SK-N-SH treated with all-trans-retinoic acid at 6 μM for 48 hours (cell line): ENCODE results near the gene CFAP20DC.

Source experiments
- ARNTL ChIP-seq: fragments of 450-650 bp; formaldehyde crosslinking; IDR thresholded peaks from 2 replicates; pipeline ENCODE4 v1.5.0; 2020; ENCODE audit warnings: low read depth, mild to moderate bottlenecking, moderate library complexity, borderline replicate concordance
- BACH2 ChIP-seq: fragments of 250-450 bp; sonication (Bioruptor Pico); IDR thresholded peaks from 2 replicates; pipeline ENCODE4 v1.9.0; 2021; ENCODE audit warnings: mild to moderate bottlenecking, borderline replicate concordance
- CREB5 ChIP-seq: fragments of 250-450 bp; sonication (Bioruptor Pico); IDR thresholded peaks from 2 replicates; pipeline ENCODE4 v1.5.1; 2020; ENCODE audit warnings: low read depth, mild to moderate bottlenecking, moderate library complexity
- CSRNP3 ChIP-seq: fragments of 250-450 bp; sonication (Bioruptor Pico); IDR thresholded peaks from 2 replicates; pipeline ENCODE4 v1.5.1; 2021; ENCODE audit warnings: mild to moderate bottlenecking, moderate library complexity
- RARB ChIP-seq: fragments of 250-450 bp; sonication (Bioruptor Pico); IDR thresholded peaks from 2 replicates; pipeline ENCODE4 v1.8.0; 2021; ENCODE audit warnings: mild to moderate bottlenecking, moderate library complexity
- TCF4 ChIP-seq: fragments of 250-450 bp; sonication (Bioruptor Pico); IDR thresholded peaks from 2 replicates; pipeline ENCODE4 v1.8.0; 2021; ENCODE audit warnings: mild to moderate bottlenecking, moderate library complexity, borderline replicate concordance
- TSHZ2 ChIP-seq: fragments of 250-450 bp; sonication (Bioruptor Pico); IDR thresholded peaks from 2 replicates; pipeline ENCODE4 v1.5.0; 2020; ENCODE audit warnings: mild to moderate bottlenecking, moderate library complexity
- ZFP3 ChIP-seq: fragments of 250-450 bp; sonication (Bioruptor Pico); IDR thresholded peaks from 2 replicates; pipeline ENCODE4 v1.5.0; 2020; ENCODE audit warnings: mild to moderate bottlenecking, moderate library complexity
- ZFP30 ChIP-seq: fragments of 450-650 bp; formaldehyde crosslinking; IDR thresholded peaks from 2 replicates; pipeline ENCODE4 v1.5.0; 2022; ENCODE audit warnings: mild to moderate bottlenecking, moderate library complexity
- ZNF565 ChIP-seq: fragments of 450-650 bp; formaldehyde crosslinking; conservative IDR thresholded peaks from 2 replicates; pipeline ENCODE4 v1.5.0; 2020; ENCODE audit warnings: low read depth, mild to moderate bottlenecking, moderate library complexity
- ZNF70 ChIP-seq: fragments of 450-650 bp; formaldehyde crosslinking; IDR thresholded peaks from 2 replicates; pipeline ENCODE4 v1.5.0; 2020; ENCODE audit warnings: mild to moderate bottlenecking, moderate library complexity

GRCh38 chr3:58963928-58964503, 85.8 kb downstream of the CFAP20DC start:
- TF ChIP-seq RARB, result no peak
- no peak for TF ChIP-seq ZNF565 (CRISPR knock-in tag)
- no peak for TF ChIP-seq CREB5 (CRISPR knock-in tag)
- TF ChIP-seq TSHZ2 (CRISPR knock-in tag), result no peak
- TF ChIP-seq CSRNP3 (CRISPR knock-in tag), result no peak
- TF ChIP-seq ZFP30 (CRISPR knock-in tag), result no peak
- no peak for TF ChIP-seq BACH2 (CRISPR knock-in tag)
- no peak for TF ChIP-seq ZNF70
- no peak for TF ChIP-seq ZFP3 (CRISPR knock-in tag)
- TF ChIP-seq ARNTL (CRISPR knock-in tag), result no peak
- no peak for TF ChIP-seq TCF4 (CRISPR knock-in tag)
